Stimulated activated CD4-positive, alpha-beta T cell treated with anti-CD3 and anti-CD28 coated beads, Interleukin-15, amount 100 ng/mL, for 24 hours (primary cell): Measurements from ENCODE around the gene CFAP119.

Experiments
- DNase-seq: peaks from one replicate; pipeline ENCODE4 v3.0.0-alpha.2; 2020

Gene CFAP119

GRCh38 chr16:30760577-30761426 is 1.1 kb downstream of the CFAP119 start:
- no peak for DNase-seq

- no peak for DNase-seq
Measured at GRCh38 chr16:30760001-30760559, 1.8 kb downstream of the CFAP119 start.

- DNase-seq = no peak
Measured at GRCh38 chr16:30758988-30759491, 2.8 kb downstream of the CFAP119 start.

- no peak for DNase-seq
Measured at GRCh38 chr16:30757316-30757715, 4.5 kb downstream of the CFAP119 start.

- DNase-seq = no peak
Measured at GRCh38 chr16:30756781-30757100, 5.1 kb downstream of the CFAP119 start.

GRCh38 chr16:30755955-30756780 is 5.7 kb downstream of the CFAP119 start:
- no peak for DNase-seq

- no peak for DNase-seq
Measured at GRCh38 chr16:30753596-30753995, 8.3 kb downstream of the CFAP119 start.

- no peak for DNase-seq
Measured at GRCh38 chr16:30750876-30751465, 10.9 kb downstream of the CFAP119 start.

- no peak for DNase-seq
Measured at GRCh38 chr16:30750201-30750600, 11.7 kb downstream of the CFAP119 start.

GRCh38 chr16:30748634-30749445 is 13.0 kb downstream of the CFAP119 start:
- DNase-seq = peak; percentile 49

- peak; percentile 99 for DNase-seq
Measured at GRCh38 chr16:30747799-30748633, 13.8 kb downstream of the CFAP119 start, which contains the start of gene PHKG2. Gene PHKG2, plus strand, starts transcription at chr16:30748425. Its CDS starts 396 bp downstream, at chr16:30748821.

GRCh38 chr16:30747331-30747730 is 14.5 kb downstream of the CFAP119 start:
- no peak for DNase-seq

- DNase-seq = no peak
Measured at GRCh38 chr16:30746638-30747175, 15.2 kb downstream of the CFAP119 start.

- no peak for DNase-seq
Measured at GRCh38 chr16:30745082-30745481, 16.8 kb downstream of the CFAP119 start.

- no peak for DNase-seq
Measured at GRCh38 chr16:30744183-30744582, 17.7 kb downstream of the CFAP119 start.

- no peak for DNase-seq
Measured at GRCh38 chr16:30743716-30744115, 18.1 kb downstream of the CFAP119 start.

- DNase-seq = no peak
Measured at GRCh38 chr16:30741461-30741914, 20.4 kb downstream of the CFAP119 start.

- DNase-seq = no peak
Measured at GRCh38 chr16:30740364-30741251, 21.3 kb downstream of the CFAP119 start.
